ENCODE results near the gene PDE6H. TPM values are rescaled to one million over a fixed set of nuclear protein-coding genes. Genes with fewer than 3 reads are reported as not detected.

Gene PDE6H
- total RNA-seq, 1 donor: under 0.01 TPM

DNA sequence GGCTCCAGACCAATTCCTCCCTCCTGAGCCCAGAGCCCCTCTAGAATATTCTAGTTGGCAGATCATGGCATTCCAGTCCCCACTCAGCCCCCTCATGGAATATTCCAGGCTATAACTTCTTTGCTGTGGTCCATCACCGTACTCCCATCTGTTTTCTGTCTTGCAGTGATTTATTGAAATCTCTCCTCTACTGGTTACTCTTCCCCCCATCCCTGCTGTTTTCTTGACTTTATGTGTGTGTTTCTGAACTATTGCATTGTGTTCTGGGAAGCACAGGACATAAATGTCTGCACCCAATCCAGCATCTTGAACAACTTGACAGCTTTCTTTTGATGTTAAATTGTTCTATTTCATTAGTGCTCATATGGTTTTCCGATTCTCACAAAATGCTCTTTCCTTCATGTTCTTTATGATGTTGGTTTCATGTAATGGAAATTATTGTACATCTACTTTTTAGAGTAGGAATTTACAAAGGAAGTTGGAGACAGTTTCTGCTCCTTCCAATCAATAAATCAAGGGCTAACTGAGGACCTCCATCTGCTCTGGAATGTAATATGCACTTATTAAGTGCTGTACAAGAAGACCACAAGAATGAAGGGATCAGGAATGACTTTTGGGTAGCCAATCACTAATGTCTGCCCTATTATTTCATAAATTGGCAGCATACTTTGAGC is 26.3 kb downstream of the PDE6H start:
- DNase-seq (ENCODE audit: low read depth in 2 of 3, low spot score in 2 of 3): no peak

DNA sequence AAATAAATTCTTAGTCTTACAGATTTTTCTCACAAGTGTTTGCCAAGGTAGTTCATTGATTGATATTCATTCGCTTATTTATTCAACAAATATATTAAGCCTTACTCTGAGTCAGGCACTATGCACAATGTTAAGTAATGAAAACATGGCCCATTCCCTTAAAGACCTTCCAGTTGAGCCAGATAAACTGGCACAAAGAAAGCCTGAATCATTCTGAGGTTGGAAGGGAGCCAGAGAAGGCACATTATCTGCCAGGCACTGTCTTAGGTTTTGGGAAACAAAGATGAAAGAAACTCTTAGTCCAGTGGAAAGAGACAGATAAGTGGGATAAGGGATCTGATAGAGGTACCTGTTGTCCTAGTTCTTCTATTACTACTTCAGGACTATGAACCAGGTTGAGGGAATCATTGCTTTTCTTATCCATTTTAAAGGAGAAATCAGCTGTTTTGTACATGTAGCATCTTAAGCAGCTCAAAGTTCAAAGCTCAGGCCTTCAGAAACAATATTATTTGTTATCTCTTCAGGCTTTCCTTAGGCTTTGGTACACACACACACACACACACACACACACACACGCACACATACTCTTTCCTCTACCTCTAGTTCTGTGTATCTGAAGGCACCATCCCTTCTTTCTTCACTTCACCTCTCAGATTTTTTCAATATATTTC is 27.0 kb downstream of the PDE6H start:
- no peak for DNase-seq (ENCODE audit: low read depth in 2 of 3, low spot score in 2 of 3)

DNA sequence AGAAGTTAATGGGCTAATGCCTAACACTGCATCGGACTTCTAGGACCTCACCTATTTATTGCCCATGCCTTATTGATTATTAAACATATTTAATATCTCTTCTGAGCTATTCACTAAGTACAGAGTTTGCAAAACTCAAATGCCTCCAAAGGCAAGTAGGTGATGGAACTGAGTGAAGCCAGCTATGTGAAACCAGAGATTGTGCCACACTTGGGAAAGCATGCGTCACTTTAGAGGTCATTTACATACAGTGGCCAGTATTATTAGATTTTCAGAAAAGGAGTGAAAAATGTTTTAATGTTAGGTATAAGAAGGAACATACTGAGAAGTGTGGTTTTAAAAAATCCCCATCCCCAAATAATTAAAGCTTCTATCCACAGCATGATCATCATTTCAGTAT is 27.7 kb downstream of the PDE6H start:
- no peak for DNase-seq (ENCODE audit: low read depth in 2 of 3, low spot score in 2 of 3)

DNA sequence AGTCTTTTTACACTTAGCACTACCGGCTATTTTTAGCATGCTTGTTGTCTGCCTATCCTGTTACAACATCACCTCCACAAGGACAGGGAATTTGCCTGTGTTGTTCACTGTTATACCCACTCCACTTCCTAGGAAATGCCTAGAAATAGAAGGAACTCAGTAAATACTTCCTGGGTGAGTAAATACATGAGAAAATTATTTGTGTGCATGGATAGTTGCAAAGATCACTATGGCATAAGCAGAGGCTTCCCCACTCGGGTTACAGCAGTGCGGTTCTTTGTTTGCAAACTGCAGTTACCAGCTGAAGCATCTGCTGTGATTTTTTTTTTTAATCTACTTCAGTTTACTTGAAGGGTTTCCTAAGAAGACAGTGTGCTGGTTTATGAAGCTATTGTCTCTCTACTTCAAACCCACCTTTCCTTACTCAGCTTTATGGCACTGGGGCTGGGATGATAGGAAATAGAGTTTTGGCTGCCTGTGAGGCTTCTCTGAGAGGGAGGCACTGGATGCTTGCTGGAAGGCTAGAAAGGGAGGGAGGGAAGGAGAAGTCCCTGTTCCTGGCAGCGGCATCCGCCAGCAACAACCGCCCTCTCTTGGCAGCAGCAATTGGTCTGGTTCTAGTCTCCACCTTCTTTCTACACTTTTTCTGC is 29.0 kb downstream of the PDE6H start:
- DNase-seq (ENCODE audit: low read depth in 2 of 3, low spot score in 2 of 3): no peak

DNA sequence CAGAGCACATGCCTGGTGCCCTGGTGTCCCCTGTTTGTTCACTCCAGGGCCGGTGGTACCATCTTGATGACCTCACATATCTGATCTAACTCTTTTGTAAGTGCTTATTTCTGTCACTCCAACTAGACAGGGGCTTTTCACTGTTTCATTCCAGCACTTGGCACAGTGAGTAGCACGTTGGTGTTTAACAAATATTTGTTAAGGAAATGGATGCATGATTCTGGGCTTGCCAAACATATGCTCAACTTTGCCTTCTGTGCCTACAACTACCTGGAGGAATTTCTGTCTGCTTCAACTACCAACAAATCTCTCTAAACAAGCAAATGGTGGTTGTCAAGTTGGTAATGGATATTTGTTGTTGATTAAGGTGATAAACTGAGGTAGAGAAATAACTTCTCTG is 31.6 kb downstream of the PDE6H start:
- no peak for DNase-seq (ENCODE audit: low read depth in 2 of 3, low spot score in 2 of 3)

- no peak for DNase-seq (ENCODE audit: low read depth in 2 of 3, low spot score in 2 of 3)
These were observed 32.2 kb downstream of the PDE6H start for GRCh38 chr12:15005064-15005463.

- DNase-seq (ENCODE audit: low read depth in 2 of 3, low spot score in 2 of 3): no peak
These were observed 34.7 kb downstream of the PDE6H start for GRCh38 chr12:15007551-15007950.

DNA sequence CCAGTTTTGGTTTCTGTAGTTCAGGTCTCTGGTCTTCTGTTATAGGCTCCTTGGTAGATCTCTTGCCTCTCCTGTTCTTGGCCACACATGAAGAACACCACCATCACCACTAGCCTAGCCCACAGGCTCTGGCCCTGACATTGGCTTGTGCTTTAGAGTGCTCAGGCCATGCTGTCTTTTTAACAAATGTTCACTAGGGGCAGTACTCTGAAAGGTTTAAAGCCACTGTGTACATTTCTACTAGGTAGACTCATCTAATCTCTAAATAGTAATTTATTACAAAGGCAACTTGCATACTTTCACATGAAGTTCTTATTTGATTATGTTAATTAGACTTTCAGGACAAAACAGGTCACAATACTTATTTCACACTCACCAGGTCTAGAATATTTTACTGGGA is 38.3 kb downstream of the PDE6H start:
- no peak for DNase-seq (ENCODE audit: low read depth in 2 of 3, low spot score in 2 of 3)

- DNase-seq (ENCODE audit: low read depth in 2 of 3, low spot score in 2 of 3): no peak
These were observed 40.9 kb downstream of the PDE6H start for GRCh38 chr12:15013634-15014179.

DNA sequence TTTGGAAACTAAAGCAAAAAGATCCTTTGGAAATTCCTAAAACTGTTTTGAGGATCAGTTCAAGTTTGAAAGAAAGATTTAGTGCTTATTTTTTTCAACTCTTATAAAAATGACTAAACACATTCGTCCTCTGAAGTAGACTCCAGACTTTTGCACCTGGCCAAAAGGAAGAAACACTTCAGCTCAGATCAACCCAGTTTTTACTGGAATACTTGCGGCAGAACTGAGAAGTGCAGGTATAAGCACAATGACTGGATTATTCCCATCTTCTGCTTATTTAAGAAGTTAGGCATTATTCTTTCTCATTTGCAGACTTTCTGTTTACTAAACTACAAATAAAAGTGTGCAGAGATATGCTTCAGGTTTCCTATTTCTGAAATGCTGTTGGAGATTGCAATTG is 41.9 kb downstream of the PDE6H start:
- DNase-seq (ENCODE audit: low read depth in 2 of 3, low spot score in 2 of 3): no peak

DNA sequence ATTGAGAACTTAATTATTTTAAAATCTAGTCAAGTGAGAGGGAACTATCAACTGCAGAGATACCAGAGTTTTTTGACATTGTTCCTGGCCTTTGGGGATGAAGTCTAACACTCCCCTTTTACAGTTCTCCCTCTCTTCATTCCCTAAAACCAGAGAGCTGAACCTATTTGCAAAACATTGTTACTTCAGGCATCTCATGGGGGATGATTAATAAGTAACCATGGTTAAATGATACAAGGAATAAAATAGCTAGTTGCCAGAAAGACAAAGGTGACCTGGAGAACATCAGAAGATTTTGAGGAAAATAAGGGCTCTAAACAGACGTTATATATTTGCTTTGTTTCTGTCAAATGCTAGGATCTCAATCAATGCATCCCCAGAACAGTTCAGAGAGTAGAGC is 42.3 kb downstream of the PDE6H start:
- no peak for DNase-seq (ENCODE audit: low read depth in 2 of 3, low spot score in 2 of 3)

DNA sequence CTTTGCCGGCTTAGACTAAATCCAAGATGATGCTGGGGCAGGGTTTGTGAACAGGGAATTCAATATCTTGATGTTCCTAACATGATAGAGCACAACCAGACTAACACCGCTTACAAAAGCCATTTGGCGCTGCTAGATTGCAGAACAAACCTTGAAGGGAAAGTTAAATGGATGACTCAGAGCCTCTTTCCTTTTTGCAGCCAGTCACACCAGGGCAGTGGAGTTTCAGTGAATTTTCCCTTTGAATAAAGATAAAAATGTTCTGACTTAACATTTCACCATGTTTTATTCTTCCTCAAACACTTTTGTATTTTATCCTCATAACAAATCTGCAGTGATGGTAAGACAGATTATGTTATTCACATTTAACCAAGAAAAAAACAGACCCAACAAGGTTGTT is 47.3 kb downstream of the PDE6H start:
- no peak for DNase-seq (ENCODE audit: low read depth in 2 of 3, low spot score in 2 of 3)

Other genes starting within 250 kb of the PDE6H start
- 6.5 TPM for gene WBP11, start 169.6 kb upstream of the PDE6H start, total RNA-seq
- gene C12orf60, start 169.4 kb upstream of the PDE6H start, total RNA-seq: 0.27 TPM
- gene SMCO3, start 158.9 kb upstream of the PDE6H start, total RNA-seq: not detected
- 0.27 TPM for gene ART4, start 129.5 kb upstream of the PDE6H start, total RNA-seq
- under 0.01 TPM for gene MGP, start 87.2 kb upstream of the PDE6H start, total RNA-seq
- gene ERP27, start 34.5 kb upstream of the PDE6H start, total RNA-seq: 1.3 TPM
- 759 TPM for gene ARHGDIB, start 11.4 kb upstream of the PDE6H start, total RNA-seq
- gene RERG, start 248.4 kb downstream of the PDE6H start, total RNA-seq: under 0.01 TPM

All from hematopoietic multipotent progenitor cell (in vitro differentiated cells).